T-helper 22 cell (primary cell): ENCODE results near the gene SLC66A1.

Source experiments
- DNase-seq: peaks from one replicate; pipeline ENCODE4 v3.0.0-alpha.2; 2020; ENCODE audit warnings: low read depth

Gene SLC66A1

DNA sequence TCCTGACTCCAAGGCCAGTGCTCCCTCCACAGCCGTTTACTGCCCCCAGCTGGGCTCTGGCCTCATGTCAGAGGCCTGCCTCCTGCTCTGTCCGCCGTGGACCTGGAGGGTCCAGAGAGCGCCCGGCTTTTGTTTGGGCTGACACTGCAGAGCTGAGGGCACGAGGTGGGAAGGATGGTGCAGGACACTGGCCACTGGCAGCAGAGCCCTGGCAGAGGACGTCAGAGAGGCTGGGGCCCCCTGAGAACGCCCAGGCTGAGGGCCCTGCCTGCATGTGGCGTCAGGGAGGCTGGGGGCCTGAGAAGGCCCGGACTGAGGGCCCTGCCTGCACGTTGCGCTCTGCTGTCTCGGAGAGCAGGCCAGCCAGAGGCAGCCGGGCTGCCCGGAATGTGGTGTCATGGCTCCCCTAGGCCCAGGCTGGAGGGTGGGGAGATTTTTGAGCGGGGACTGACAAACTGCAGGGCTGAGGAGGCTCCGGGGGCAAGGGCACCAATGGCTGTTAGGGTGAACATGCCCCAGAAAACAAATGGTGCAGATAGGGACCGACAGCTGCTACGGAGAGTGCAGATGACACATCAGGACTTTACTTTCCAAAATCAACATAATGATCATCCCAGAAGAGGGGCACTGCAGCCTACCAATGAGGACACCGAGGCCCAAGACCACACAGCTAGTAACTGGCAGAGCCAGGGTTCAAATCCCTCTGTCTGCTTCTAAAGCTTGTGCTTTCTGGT lies 31.7 kb downstream of the SLC66A1 start:
- no peak for DNase-seq

DNA sequence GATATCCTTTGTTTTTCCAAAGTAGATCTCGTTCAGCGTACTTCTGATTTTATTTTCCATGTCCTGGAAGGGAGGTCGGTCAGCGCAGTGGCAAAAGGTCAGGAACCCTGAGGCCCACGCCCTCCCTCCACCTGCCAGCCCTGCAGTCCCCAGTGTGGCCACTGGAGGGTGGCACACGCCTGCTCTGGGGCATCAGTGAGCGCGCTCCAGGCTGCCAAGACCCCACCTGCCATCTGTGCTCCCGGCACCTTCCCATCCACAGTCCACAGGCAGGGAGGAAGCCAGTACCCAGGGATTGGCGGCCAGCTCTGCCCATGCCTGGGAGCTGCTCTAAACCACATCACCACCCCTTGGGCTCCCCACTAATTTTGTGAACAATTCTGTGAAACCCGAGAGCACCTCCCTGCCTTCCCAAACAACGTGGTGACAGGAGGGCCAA lies 32.3 kb downstream of the SLC66A1 start:
- no peak for DNase-seq

DNA sequence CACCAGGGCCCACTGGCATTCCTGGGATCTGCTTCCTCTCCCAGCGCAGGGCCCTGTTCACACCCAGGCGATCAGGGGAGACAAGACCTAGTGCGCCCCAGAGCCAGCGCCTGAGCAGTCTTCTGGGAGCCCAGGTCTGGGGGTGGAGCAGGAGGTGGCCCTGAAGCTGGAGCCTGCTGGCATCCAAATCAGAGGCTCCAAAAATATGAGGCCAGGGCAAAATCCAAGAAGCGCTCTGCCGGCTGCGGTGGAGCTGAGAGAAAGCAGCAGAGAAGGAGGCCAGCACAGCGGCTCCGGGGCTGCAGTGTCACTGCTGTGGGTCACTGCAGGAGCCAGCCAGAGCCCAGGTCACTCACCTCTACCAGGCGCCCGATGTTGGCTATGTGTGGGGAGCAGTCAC lies 32.7 kb downstream of the SLC66A1 start:
- DNase-seq, result no peak

DNA sequence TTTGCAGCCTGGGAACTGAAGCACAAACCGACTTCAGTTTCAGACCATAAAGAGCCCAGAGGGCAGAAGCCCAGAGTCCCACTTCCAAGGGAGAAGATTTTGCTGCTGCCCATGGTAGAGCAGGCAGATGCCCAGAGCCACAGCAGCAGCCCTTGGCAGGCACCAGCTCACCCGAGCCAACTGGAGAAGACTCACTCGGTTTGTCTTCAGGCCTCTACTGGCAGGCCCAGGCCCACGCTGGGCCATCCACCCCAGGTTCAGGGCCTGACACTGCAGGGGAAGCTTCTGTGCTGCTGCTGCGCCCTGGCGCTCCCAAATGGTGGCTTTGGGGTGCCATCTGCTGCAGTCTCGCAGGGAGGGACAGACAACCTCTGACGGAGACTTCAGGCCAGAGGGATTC lies 33.3 kb downstream of the SLC66A1 start:
- DNase-seq, result no peak

DNA sequence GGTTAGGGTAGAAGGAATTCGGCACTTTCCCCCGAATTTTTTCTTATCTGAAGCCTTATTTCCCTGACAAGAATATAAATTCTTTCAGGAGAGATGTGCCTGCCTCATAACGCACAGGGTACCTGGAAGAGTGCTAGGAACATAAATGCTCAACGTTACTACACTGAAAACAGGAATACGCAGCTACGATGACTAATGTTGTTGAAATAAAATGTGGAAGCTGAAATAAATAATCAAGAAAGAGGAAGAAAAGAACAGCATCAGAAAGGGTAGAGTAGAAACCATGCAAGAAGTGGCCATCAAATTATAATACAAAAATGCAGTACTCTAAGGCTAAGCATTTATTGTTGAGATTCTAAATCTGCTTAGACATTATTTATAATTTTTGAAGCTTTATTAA lies 33.9 kb downstream of the SLC66A1 start:
- no peak for DNase-seq

DNA sequence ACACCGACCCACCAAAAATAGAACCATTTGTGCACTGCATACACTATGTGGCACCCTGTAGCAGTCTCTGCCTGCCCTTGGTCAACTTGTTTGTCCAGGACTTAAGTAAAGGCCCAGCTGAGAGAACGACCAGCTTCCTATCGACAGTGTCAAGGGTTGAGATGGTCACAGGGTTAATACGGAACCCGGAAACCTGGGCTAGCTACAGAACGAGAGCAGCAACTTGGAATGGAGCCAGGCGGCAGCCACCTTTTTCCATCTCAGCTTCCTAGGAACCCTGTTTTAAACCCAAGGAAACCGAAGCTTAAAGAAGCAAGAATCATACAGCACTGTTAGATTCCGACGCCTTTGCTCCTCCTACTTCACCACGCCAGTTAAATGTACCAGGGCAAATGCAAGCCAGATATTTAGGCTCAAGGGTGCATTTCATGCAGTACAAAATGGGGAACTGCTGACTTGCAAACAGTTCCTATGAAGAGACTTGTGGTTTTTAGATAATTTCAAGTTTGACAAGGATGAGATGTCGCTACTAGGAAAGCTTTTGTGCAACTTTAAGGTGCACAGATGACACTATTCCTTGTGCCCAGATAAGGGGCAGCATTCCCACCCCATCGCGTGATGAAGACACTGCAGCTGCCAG lies 35.5 kb downstream of the SLC66A1 start:
- DNase-seq, result no peak

DNA sequence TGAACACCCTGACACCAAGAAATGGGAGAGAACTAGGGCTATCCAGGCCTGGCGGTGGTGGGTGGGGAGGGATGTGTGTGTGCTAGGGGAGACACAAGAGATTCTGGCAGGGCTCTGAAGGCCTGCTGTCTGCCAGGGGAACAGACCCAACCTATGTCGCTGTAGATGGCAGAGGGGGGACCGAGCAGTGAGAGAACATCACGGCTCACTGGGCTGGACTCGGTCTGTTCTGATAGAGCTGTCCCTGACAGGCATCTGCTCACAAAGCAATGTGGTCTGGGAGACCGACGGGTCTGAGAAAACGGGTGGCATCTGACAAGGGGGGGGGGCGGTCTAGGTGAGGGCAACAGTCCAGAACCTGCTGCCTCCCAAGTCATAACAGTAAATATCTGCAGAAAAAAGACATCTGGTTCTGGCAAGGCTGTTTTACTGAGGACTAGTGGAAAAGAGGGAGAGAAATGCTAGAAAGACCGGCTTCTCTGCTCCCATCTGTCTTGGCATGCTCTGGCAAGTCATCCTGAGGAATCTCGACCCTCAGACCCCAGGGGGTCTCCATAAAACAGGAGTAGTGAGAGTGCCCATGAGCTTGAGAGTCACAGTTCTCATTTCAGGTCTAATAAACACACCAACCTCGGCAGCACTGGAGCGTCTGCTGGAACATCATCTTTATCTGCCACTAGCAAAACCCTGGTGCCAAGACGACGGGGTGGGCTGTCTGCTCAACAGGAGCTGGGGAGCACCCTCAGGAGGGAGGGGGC lies 36.5 kb downstream of the SLC66A1 start:
- DNase-seq, result no peak

DNA sequence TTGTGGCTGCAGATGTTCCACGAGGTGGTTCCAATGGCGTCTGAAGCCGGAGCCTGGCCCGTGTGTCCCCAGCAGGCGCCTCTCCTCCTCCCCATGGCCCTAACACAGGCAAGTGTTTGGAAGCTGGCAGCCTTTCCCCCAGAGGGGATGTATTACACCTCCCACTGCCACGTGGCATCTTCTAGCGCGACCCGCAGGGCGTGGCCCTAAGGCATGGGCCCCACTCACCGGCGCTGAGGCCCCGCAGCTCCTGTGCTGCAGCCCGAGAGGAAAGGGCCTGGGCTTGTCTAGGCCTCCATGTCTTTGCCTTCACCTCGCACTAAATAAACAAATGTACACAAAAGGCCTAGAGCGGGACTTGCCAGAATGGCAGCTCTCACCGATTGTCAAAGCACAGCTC lies 37.9 kb downstream of the SLC66A1 start:
- DNase-seq, result no peak

DNA sequence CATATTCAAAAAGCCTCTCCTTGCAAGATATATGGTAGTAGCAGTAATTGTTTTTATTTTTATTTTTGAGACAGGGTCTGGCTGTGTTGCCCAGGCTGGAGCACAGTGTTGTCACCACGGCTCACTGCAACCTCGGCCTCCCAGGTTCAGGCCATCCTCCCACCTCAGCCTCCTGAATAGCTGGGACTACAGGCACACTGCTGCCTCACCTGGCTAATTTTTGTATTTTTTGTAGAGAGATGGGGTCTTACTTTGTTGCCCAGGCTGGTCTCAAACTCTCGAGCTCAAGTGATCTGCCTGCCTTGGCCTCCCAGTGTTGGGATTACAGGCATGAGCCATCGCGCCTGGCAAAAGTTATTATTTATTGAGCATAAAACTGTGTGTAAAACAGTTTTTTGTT lies 38.4 kb downstream of the SLC66A1 start:
- DNase-seq, result no peak

DNA sequence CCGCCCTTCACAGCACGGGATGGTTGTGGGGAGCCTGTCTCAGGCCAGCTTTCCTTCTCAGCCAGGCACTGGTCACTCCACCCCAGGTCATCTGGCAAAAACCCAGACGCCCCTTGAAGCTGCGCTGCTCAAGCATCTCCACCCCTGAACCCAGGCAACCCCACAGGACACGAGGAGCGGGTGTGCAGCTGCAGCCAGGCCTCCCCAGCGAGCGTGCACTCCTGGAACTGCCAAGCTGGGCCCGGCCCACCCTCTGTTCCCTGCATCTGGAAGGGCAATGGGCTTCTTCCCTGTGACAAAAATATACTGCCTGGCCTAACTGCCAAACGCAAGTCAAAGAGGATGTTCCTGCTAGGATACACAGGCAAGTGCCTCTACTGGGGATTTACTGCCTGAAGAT lies 39.7 kb downstream of the SLC66A1 start:
- DNase-seq, result no peak

DNA sequence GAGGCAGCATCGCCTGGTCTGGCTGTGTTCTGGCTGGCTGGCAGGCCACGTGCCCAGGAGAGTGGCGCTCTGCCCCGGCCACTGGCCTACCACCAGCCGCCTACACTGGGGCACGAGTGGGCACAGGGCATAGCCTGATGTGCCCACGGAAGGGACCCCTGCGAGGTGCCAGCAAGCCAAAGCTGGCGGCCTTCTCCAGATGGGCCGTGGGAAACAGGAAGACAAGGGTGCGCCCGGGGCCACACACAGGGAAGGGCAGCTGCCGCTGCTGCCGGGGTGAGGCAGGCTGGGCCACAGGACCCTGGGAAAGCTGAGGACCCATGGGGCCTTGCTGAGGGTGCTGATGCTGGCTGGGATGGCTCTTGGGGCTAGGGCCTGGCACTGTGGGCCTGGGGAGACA lies 40.7 kb downstream of the SLC66A1 start:
- DNase-seq, result no peak

DNA sequence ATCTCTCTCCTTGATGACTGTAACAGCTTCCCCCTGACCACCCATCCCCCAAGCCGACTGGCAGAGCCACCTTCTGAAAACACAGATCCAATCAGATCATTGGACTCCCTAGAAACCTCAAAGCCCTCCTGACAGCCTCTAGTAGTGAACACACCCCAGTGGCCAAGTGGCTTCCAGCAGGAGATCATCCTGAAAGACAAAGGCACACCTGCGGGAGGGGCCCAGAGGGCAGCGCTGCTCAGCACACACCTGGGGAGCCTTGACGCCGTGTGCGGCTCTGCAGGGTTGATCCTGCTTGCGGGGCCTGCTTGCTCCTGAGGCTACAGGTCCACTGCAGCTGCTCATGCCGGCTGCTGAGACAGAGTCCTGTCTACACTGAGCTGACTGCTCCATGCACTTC lies 41.5 kb downstream of the SLC66A1 start:
- DNase-seq, result no peak

DNA sequence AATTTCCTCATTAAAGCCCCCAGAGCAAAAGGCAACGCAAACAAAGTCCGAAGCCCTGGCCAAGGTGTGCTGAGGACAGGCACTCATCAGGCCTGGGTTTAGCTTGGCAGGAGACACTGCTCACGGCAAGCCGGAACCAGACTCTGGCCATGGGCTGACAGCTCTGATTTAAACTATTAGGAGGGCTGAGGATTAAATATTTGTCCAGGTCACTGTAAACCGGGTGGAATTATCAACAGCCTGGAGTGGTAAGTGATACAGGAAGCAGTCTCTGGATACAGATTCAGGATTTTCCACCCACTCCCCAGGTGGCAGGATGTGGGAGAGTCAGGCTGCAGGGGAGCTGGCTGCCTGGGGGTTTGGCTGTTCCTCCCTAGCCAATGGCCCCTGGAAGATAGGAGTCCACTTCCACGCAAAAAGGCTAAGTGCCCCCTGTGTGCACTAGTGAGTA lies 42.4 kb downstream of the SLC66A1 start:
- no peak for DNase-seq

DNA sequence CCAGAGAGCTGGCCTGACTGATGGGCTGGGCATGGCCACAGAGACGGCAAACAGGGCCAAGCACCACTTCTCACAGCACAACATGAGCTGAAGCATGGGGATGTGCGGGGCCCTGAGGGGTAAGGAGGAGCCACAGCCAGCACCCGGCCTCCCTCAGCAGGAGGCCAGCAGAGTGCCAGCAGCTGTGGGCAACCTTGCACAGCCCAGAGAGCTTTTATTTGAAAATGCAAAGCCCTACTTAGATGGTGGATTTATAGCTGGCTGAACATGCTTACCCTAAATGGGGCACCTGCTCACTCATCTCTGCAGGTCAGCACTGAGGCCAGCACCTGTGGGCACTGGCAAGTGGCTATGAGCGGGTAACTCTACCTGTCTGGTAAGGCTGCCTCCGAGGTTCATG lies 44.1 kb downstream of the SLC66A1 start:
- DNase-seq, result no peak

DNA sequence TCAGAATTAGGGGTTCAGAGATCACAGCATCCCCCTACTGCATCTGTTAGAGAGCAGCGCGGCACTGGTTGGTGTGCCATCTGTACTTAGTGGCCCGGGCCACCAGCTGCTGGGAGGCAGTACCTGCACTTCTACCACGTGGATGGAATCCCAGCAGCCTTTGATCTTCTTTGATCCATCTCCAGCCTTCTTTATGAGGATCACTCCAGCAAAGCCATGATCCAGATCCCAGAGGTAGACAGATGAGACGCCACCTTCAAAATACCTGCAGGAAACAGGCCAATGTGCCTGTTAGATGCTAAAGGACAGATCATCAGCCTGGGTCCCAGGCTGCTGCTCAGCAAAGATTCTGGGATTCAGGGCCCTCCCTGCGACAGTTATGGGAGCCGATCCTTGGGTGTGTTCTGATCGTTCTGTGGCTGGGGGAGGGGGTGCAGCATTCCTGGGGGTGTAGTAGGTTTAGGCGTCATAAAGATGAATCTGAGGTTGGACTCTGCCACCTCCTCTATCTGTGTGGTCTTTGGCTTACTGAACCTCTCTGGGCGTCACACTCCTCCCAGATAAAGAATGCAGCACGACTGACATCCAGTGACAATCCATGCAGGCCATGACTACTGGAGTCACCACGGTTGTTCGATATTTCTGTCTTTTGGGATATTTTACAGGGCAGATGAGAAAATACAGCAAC lies 45.3 kb downstream of the SLC66A1 start:
- DNase-seq, result no peak

DNA sequence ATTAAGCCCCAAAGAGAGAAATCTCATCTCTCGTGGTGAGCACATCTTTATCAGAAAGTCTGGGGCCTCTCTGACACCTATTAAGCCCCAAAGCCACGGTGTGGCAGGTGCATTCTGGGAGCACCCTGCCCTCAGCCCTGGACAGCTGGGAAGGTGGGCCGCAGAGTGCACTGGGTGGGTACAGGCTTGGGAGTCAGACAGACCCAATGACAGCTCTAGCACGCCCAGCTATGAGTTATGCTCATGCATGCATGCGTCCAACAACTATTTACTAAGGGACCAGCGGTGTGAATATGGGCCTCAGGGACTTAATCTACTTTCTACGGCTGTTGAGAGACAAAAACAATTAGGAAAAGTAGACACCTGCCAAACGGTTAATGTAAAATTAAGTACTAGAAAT lies 46.6 kb downstream of the SLC66A1 start:
- DNase-seq, result no peak

DNA sequence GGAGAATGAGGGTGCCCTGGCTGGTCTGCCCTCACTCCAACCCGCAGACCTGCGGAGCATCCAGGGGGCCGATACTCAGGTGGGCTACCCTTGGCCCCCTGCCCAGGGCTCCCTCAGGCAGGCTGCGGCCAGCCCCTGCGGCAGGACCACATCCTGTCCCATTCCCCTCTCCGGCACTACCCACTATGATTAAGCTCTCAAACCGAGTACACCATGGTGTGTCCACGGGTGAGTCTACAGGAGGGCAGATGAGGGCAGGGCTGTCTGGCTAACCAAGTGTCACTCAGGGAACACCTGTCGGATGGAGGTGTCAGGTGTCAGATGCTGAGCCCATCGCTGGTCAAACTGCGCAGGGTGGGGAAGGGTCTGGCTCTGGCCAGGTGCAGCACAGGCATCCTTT lies 47.2 kb downstream of the SLC66A1 start:
- no peak for DNase-seq

DNA sequence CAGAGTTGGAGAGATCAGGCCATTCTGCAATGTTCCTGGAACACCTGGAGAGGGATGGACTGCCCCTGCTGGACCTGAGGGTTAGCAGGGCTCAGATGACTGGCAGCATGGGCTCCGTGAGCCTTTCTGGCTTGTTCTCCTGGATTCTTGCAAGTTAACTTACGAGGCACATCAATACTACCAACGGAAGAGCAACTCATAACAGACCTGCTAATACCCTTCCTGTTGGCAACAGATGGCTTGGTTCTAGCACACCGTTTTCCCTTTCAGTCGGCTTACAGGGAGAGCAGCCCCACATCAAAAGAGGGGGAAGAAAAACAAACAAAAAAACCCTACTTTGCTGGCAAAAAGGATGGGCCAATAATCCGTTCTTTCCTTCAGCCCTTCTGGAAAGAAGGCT lies 47.9 kb downstream of the SLC66A1 start:
- no peak for DNase-seq

DNA sequence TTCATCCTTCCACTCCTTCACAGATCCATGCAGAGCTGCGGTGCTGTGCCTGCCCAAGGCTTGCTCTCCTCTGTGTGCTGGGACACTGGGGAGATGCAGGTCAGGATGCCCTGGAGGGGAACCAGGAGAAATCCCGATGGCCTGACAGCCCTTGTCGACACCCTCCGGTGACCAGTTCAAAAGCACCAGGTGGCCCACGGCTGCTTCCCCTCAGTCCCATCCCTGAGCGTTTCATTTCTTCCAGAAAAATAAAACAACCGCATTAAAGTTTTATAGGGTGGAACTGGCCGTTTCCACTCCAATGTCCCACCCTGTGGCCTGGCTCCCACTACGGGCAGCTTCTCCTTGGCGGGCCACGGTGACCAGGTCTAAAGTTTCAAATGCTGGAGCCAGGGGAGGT lies 48.3 kb downstream of the SLC66A1 start:
- no peak for DNase-seq

DNA sequence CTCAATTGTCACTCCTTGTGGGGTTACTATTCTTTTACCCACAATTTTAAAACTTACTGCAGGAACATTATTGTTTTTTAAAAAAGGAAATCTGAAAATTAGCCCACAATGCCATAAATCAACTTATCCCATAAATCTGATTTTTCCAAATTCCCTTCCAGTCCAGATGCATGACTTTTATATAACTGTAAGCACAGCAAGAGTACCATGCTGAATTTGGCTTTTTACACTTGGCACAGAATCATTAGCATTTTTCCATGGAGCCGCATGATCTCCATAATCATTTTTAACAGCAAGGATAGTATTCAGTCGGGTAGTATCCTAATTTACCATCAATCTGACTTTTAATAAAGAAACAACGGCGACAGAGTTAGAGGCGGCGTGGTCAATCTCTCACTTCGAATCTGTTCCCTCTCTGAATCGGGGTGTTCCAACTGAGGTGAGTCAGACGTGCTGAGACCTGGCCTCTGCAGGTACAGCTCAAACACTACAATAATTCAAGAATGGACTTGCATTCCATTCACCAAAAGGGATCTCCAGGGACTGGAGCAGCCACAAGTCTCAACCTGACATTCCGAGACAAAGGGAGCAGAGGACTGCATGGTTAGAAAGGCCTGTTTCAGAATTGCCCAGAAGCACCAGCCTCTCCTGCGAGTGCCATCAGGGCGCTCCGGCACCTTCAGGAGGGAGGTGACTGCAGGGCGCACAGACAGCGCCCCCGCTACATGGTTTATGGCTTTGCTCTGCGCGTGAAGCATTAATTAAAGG lies 48.9 kb downstream of the SLC66A1 start:
- no peak for DNase-seq

DNA sequence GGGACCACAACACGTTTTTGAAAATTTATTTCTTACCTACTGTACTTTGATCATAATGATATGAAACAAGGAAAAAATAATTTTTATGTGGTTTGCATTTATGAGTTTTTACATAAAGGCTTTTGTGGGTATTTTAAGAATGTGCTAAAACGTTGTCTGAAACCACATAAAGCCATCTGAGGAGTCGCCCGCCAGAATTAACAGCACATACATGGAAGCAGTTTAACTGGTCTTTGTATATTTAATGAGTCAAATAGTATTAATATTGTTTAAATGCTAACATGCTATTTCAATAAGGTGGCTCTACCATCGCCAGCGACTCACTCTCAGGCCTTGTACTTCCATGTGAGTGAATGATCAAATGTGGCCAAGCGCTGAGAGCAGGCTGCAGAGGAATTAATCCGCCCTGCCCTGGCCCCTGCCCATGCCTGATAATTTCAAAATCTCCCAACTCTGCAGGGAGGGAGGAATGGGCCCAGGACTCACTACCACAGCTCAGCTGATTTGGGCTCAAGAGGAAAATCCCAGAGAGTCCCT lies 49.6 kb downstream of the SLC66A1 start:
- DNase-seq, result no peak
